Thyroid gland (tissue), 4 donors: ENCODE data around the gene TIMM29. TPM values are rescaled to one million over a fixed set of nuclear protein-coding genes. Genes with fewer than 3 reads are reported as not detected.
A peak's percentile ranks its signal among the peaks of the same experiment; 100 is the strongest.

Experiments used
- DNase-seq, 2 donors: peaks; one replicate each; pipeline ENCODE4 v3.0.0-alpha.2; 2019
- H3K27ac ChIP-seq, 3 donors: fragments of 200-600 bp; sonication (generic); 1 replicate in 2 of 3; 2 replicates in 1 of 3; pipeline ENCODE4 v1.5.1; 2016 to 2019; ENCODE audit warnings: mild to moderate bottlenecking in 1 of 3, moderate library complexity in 1 of 3
- H3K27me3 ChIP-seq: fragments of 200-600 bp; sonication (generic); one replicate; pipeline ENCODE4 v1.5.1; 2019
- H3K36me3 ChIP-seq, 2 donors: fragments of 200-600 bp; sonication (generic); one replicate each; pipeline ENCODE4 v1.5.1; 2016 to 2019
- H3K4me1 ChIP-seq, 2 donors: fragments of 200-600 bp; sonication (generic); one replicate each; pipeline ENCODE4 v1.5.1; 2017 to 2019
- H3K4me3 ChIP-seq, 3 donors: fragments of 200-600 bp; sonication (generic); replicated peaks in 1 of 3; 1 replicate in 2 of 3; 2 replicates in 1 of 3; pipeline ENCODE4 v1.5.1; 2016; ENCODE audit warnings: mild to moderate bottlenecking in 1 of 3
- H3K9me3 ChIP-seq: fragments of 200-600 bp; sonication (generic); one replicate; pipeline ENCODE4 v1.5.1; 2017
- POLR2A ChIP-seq, 2 donors: fragments of 450-650 bp; IDR thresholded peaks; one replicate each; pipeline ENCODE4 v1.6.1; 2017; ENCODE audit warnings: antibody characterized with exemption in 2 of 2, mild to moderate bottlenecking in 2 of 2, moderate library complexity in 1 of 2
- WGBS, 2 donors: methylation state at CpG; one replicate each; pipeline ENCODE4 v1.1.5; 2017; 5-methylcytosine and 5-hydroxymethylcytosine counted together
- intact Hi-C: fragments of 100-400 bp; cut with DNase I; formaldehyde crosslinking; loops from one replicate; pipeline ENCODE4 v1.15.1; 2023
- total RNA-seq, 4 donors: library from RNA; depleted of rRNA; stranded (reverse); fragments of >200 nt; gene quantifications; one replicate each; pipeline ENCODE4 v1.2.3, GENCODE V29; 2016
- TF ChIP-seq, protein P1 (sequence below), 6 experiments: fragments of 200-600 bp in 3 of 6; fragments of 450-650 bp in 3 of 6; sonication (generic) in 3 of 6; IDR thresholded peaks; one replicate each; pipeline ENCODE4 v1.5.1; 2016 to 2019; ENCODE audit warnings: antibody characterized with exemption in 6 of 6, mild to moderate bottlenecking in 2 of 6, inconsistent platforms in 1 of 6, moderate library complexity in 1 of 6

Gene TIMM29
- total RNA-seq = 10 to 100 TPM; 19.6 to 39.5 (median 33.4) TPM

DNA sequence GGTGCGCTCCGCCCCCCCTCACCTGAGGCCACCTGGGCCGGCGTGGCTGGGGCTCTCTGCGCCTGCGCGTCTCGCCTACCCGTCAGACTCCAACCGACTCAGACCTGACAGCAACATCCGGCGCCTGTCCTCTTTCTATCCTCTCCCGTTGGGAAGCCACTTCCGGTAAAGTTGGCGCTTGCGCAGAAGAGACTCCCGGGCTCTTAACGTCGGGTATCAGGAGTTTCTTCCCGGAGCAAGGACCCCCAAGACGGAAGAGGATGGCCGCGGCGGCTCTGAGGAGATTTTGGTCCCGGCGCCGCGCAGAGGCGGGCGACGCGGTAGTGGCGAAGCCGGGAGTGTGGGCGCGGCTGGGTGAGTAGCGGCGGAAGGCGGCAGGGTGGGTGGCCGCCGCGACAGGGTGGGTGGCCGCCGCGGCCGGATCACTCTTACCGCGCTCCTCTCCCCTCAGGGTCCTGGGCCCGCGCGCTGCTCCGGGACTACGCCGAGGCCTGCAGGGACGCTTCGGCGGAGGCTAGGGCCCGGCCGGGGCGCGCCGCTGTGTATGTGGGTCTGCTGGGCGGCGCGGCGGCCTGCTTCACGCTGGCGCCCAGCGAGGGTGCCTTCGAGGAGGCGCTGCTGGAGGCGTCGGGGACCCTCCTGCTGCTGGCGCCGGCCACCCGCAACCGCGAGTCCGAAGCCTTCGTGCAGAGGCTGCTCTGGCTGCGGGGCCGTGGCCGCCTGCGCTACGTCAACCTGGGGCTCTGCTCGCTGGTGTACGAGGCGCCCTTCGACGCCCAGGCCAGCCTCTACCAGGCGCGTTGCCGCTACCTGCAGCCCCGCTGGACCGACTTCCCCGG lies at the start of gene TIMM29, which contains the start of gene YIPF2:
Gene TIMM29 (plus strand): TSS at position 249 of the 839 bp plus-strand sequence. CDS start 12 bp downstream, at position 261.
Gene YIPF2 (minus strand): TSS at position 77 of the 839 bp plus-strand sequence. CDS start 229 bp downstream, outside the sequence.
- H3K4me1 ChIP-seq = peaks cover 15 to 19% of the 10 kb centered on the region in 2 donors
- H3K36me3 ChIP-seq = peaks cover 6 to 10% of the 10 kb centered on the region in 2 donors
- DNase-seq = peak; percentile 99
- TF ChIP-seq POLR2A (IDR thresholded peaks at IDR 0.05) = peak; percentile 4 to 75
- TF ChIP-seq, protein P1, sequence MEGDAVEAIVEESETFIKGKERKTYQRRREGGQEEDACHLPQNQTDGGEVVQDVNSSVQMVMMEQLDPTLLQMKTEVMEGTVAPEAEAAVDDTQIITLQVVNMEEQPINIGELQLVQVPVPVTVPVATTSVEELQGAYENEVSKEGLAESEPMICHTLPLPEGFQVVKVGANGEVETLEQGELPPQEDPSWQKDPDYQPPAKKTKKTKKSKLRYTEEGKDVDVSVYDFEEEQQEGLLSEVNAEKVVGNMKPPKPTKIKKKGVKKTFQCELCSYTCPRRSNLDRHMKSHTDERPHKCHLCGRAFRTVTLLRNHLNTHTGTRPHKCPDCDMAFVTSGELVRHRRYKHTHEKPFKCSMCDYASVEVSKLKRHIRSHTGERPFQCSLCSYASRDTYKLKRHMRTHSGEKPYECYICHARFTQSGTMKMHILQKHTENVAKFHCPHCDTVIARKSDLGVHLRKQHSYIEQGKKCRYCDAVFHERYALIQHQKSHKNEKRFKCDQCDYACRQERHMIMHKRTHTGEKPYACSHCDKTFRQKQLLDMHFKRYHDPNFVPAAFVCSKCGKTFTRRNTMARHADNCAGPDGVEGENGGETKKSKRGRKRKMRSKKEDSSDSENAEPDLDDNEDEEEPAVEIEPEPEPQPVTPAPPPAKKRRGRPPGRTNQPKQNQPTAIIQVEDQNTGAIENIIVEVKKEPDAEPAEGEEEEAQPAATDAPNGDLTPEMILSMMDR (IDR thresholded peaks at IDR 0.05) = peak in 1 of 6 experiments; percentile 9
- intact Hi-C loops = loop anchor here (10.0 kb wide), 1 partner anchor 54 kb away; the partner anchor contains the start of gene CARM1
- peak within 1 kb of the TSS; percentile 64 to 75 (median 74) for H3K27ac ChIP-seq
- peak within 1 kb of the TSS; percentile 71 to 95 (median 94) for H3K4me3 ChIP-seq
- WGBS, 2 donors = 0 to 1% methylated on average over 15 to 16 of the region's 96 CpGs
- H3K9me3 ChIP-seq = no peaks in the 10 kb centered on the region
- no peaks in the 10 kb centered on the region for H3K27me3 ChIP-seq

DNA sequence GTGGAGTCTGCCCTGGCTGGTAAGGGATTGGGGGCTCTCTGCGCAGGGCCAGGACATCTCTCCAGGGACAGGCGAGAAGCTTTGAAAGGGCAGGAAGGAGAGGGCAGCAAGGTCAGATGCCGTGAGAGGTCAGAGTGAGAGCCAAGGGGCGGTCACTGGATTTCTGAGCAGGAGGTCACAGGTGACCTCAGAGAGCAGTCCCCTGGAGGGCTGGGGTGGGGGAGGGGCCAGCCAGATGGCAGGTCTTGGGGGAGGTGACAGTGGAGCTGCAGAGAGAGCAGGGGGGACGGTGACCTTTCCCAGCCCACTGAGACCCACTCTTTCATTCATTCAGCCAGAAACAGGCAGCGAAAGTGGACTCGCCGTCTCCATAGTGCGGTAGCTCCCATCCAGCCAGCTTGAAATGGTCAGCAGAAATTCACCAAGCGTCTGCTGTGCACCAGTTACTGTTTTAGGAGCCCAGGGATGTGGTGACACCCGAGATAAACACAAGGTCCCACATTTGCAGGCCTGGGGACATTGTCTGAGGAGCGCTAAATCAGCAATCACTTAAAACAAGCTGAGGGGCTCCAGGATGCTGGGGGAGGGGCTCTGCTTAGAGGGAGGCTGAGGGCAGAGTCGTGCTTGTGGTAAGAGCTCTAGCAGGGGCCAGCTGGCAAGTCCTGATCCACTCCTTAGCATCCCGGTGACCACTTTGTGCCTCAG lies 47.1 kb upstream of the TIMM29 start:
- H3K4me1 ChIP-seq = peaks cover 0 to 8% of the 10 kb centered on the region in 2 donors

DNA sequence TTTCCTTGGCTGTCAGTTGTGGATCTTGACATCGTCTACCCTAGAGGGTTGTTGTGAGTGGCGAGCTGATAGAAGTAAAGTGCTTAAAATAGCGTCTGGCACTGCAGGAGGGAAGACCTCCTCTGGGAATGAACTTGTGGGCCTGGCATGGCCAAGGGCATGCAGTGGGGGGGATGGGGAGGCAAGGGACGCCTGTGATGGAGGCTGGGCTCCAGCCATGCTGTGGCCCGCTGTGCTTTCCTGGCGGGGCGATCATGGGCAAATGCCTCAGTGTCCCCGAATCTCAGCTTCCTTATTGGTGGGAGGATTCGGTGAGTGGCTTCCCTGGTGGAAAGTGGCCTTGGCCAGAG lies 46.5 kb upstream of the TIMM29 start:
- DNase-seq = no peak
- no peak for TF ChIP-seq POLR2A (IDR thresholded peaks at IDR 0.05)
- TF ChIP-seq, protein P1 (IDR thresholded peaks at IDR 0.05) = no peak
- Histone ChIP-seq H3K36me3 (no peaks in the 10 kb centered on the region), H3K9me3 (no peaks in the 10 kb centered on the region), H3K4me3 (no peak overlapping the region), H3K27me3 (no peaks in the 10 kb centered on the region), H3K27ac (no peak overlapping the region), H3K4me1 (peaks cover 0 to 8% of the 10 kb centered on the region in 2 donors)
- 71 to 79% methylated on average over 8 to 9 of the region's 9 CpGs for WGBS, 2 donors
- intact Hi-C loops = no loop called here

More for the DNA sequence above, 47.1 kb upstream of the TIMM29 start:
- Histone ChIP-seq H3K4me3 (no peak overlapping the region), H3K27ac (no peak overlapping the region), H3K36me3 (no peaks in the 10 kb centered on the region), H3K27me3 (no peaks in the 10 kb centered on the region), H3K9me3 (no peaks in the 10 kb centered on the region)
- 73 to 85% methylated on average over 11 to 14 of the region's 14 CpGs for WGBS, 2 donors
- DNase-seq = no peak
- no peak for TF ChIP-seq POLR2A (IDR thresholded peaks at IDR 0.05)
- TF ChIP-seq, protein P1 (IDR thresholded peaks at IDR 0.05) = no peak
- intact Hi-C loops = no loop called here

- intact Hi-C loops = no loop called here
- H3K4me1 ChIP-seq = peaks cover 0 to 8% of the 10 kb centered on the region in 2 donors
- H3K9me3 ChIP-seq = no peaks in the 10 kb centered on the region
- 72 to 79% methylated on average over 2 of the region's 2 CpGs for WGBS, 2 donors
- H3K36me3 ChIP-seq = no peaks in the 10 kb centered on the region
- no peak overlapping the region for H3K27ac ChIP-seq
- DNase-seq = no peak
- H3K27me3 ChIP-seq = no peaks in the 10 kb centered on the region
- TF ChIP-seq POLR2A (IDR thresholded peaks at IDR 0.05) = no peak
- H3K4me3 ChIP-seq = no peak overlapping the region
Measured at GRCh38 chr19:10884274-10884673, 44.3 kb upstream of the TIMM29 start.

GRCh38 chr19:10885201-10886169 lies 43.1 kb upstream of the TIMM29 start:
- no peak for TF ChIP-seq POLR2A (IDR thresholded peaks at IDR 0.05)
- TF ChIP-seq, protein P1 (IDR thresholded peaks at IDR 0.05) = no peak
- Histone ChIP-seq H3K27ac (no peak overlapping the region), H3K9me3 (no peaks in the 10 kb centered on the region), H3K4me1 (peaks cover 0 to 8% of the 10 kb centered on the region in 2 donors), H3K4me3 (no peak overlapping the region), H3K36me3 (no peaks in the 10 kb centered on the region), H3K27me3 (no peaks in the 10 kb centered on the region)
- WGBS, 2 donors = 80 to 87% methylated on average over 20 of the region's 20 CpGs
- intact Hi-C loops = no loop called here
- no peak for DNase-seq
